Mucosa of rectum (tissue), 2 donors: ENCODE results near the gene CYSLTR1.
"Not testable (repeated sequence)": the region's sequence is repeated elsewhere in the genome, so short reads cannot be mapped to it uniquely, and the experiment has no call there.

ENCODE experiments used
- H3K27ac ChIP-seq, 2 donors: one replicate each; pipeline ENCODE4 v1.7.0; 2013; ENCODE audit warnings: inconsistent platforms in 2 of 2, low read depth in 2 of 2, low read length in 2 of 2
- H3K27me3 ChIP-seq, 2 donors: one replicate each; pipeline ENCODE4 v1.7.0; 2013; ENCODE audit warnings: low read length in 2 of 2; ENCODE audit not compliant: control insufficient read depth in 2 of 2, insufficient read depth in 2 of 2
- H3K36me3 ChIP-seq, 2 donors: one replicate each; pipeline ENCODE4 v1.7.0; 2013; ENCODE audit warnings: low read length in 2 of 2; ENCODE audit not compliant: control insufficient read depth in 2 of 2, insufficient read depth in 2 of 2
- H3K4me1 ChIP-seq, 2 donors: one replicate each; pipeline ENCODE4 v1.7.0; 2013; ENCODE audit warnings: low read length in 2 of 2, mild to moderate bottlenecking in 1 of 2; ENCODE audit not compliant: control insufficient read depth in 2 of 2, insufficient read depth in 2 of 2
- H3K4me3 ChIP-seq, 2 donors: one replicate each; pipeline ENCODE4 v1.7.0; 2013; ENCODE audit warnings: low read length in 2 of 2
- H3K9ac ChIP-seq, 2 donors: one replicate each; pipeline ENCODE4 v1.7.0; 2013; ENCODE audit warnings: low read length in 2 of 2, low read depth in 1 of 2, mild to moderate bottlenecking in 1 of 2
- H3K9me3 ChIP-seq, 2 donors: one replicate each; pipeline ENCODE4 v1.7.0; 2013; ENCODE audit warnings: low read length in 2 of 2; ENCODE audit not compliant: control insufficient read depth in 2 of 2
- donor health status: healthy.
- donor health status: Normal muscosa, but diverticular disease.

Gene CYSLTR1

DNA sequence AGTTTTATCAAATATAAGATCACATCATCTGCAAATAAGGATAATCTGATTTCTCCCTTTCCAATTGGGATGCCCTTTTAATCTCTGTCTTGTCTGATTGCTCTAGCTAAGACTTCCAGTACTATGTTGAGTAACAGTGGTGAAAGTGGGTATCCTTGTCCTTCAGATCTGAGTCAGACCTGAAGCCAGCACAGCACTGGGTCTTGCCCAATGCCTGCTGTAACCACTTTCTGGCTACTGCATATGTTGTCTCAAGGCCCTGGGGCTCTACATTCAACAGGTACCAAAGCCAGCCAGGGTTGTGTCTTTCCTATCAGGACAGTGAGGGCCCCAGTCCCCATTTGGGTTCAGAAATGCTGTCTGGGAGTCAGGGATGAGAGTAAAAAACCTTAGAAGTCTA, 90.3 kb downstream of the CYSLTR1 start:
- Histone ChIP-seq H3K27me3 (no peaks in the 10 kb centered on the region), H3K27ac (no peak overlapping the region), H3K4me3 (no peak overlapping the region), H3K9ac (no peak overlapping the region), H3K36me3 (no peaks in the 10 kb centered on the region), H3K9me3 (no peaks in the 10 kb centered on the region), H3K4me1 (no peaks in the 10 kb centered on the region)

- not testable (repeated sequence) for H3K4me1 ChIP-seq, H3K27me3 ChIP-seq, H3K27ac ChIP-seq, H3K9ac ChIP-seq, H3K36me3 ChIP-seq, H3K4me3 ChIP-seq, H3K9me3 ChIP-seq
Measured at GRCh38 chrX:78226047-78226446, 101.4 kb downstream of the CYSLTR1 start.
